ENCODE results near the gene MTG2.

DNA sequence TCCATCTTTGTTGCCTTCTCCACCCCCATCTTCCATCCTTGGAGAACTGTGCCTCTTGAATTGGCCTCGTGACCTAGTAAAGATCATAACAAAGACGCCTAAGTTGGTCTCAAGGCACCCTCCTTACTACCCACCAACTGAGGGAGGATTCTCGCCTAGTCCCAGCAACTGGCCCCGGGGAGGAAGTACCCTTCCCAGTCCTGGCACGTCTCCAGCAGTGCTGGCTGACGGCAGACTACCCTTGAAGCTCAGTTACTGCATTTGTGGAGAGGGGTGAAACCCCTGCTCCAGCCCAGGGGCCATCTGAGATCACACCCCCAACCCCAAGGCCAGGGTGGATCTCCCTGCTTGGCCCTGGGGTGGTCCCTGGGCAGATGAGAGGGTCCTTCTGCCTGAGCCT, 53.4 kb downstream of the MTG2 start:
- no peak for TF ChIP-seq POLR2A (IDR thresholded peaks at IDR 0.05; ENCODE audit: low read depth, low read length)
- TF ChIP-seq, protein P1, sequence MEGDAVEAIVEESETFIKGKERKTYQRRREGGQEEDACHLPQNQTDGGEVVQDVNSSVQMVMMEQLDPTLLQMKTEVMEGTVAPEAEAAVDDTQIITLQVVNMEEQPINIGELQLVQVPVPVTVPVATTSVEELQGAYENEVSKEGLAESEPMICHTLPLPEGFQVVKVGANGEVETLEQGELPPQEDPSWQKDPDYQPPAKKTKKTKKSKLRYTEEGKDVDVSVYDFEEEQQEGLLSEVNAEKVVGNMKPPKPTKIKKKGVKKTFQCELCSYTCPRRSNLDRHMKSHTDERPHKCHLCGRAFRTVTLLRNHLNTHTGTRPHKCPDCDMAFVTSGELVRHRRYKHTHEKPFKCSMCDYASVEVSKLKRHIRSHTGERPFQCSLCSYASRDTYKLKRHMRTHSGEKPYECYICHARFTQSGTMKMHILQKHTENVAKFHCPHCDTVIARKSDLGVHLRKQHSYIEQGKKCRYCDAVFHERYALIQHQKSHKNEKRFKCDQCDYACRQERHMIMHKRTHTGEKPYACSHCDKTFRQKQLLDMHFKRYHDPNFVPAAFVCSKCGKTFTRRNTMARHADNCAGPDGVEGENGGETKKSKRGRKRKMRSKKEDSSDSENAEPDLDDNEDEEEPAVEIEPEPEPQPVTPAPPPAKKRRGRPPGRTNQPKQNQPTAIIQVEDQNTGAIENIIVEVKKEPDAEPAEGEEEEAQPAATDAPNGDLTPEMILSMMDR (conservative IDR thresholded peaks at IDR 0.05; ENCODE audit: low read depth, low read length) = no peak
- TF ChIP-seq CEBPB (IDR thresholded peaks at IDR 0.05; ENCODE audit: low read depth, low read length) = no peak
- TF ChIP-seq MXI1 (IDR thresholded peaks at IDR 0.05; ENCODE audit: borderline replicate concordance, low read depth, low read length) = no peak
- TF ChIP-seq, protein P2, sequence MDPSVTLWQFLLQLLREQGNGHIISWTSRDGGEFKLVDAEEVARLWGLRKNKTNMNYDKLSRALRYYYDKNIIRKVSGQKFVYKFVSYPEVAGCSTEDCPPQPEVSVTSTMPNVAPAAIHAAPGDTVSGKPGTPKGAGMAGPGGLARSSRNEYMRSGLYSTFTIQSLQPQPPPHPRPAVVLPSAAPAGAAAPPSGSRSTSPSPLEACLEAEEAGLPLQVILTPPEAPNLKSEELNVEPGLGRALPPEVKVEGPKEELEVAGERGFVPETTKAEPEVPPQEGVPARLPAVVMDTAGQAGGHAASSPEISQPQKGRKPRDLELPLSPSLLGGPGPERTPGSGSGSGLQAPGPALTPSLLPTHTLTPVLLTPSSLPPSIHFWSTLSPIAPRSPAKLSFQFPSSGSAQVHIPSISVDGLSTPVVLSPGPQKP (IDR thresholded peaks at IDR 0.05; ENCODE audit: borderline replicate concordance, low read depth, low read length) = no peak
- TF ChIP-seq SMC3 (IDR thresholded peaks at IDR 0.05; ENCODE audit: low read depth, low read length) = no peak
- TF ChIP-seq, protein P3, sequence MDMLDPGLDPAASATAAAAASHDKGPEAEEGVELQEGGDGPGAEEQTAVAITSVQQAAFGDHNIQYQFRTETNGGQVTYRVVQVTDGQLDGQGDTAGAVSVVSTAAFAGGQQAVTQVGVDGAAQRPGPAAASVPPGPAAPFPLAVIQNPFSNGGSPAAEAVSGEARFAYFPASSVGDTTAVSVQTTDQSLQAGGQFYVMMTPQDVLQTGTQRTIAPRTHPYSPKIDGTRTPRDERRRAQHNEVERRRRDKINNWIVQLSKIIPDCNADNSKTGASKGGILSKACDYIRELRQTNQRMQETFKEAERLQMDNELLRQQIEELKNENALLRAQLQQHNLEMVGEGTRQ (IDR thresholded peaks at IDR 0.05; ENCODE audit: low read depth, low read length) = no peak
- no peak for TF ChIP-seq MAFK (IDR thresholded peaks at IDR 0.05; ENCODE audit: low read depth, low read length)
- TF ChIP-seq MAZ (IDR thresholded peaks at IDR 0.05; ENCODE audit: borderline replicate concordance, low read depth, low read length) = no peak
- TF ChIP-seq RCOR1 (IDR thresholded peaks at IDR 0.05; ENCODE audit: insufficient replicate concordance, low read length) = no peak
- no peak for TF ChIP-seq BHLHE40 (IDR thresholded peaks at IDR 0.05; ENCODE audit: low read depth, low read length)
- no peak for TF ChIP-seq RAD21 (IDR thresholded peaks at IDR 0.05; ENCODE audit: low read length)
- TF ChIP-seq RFX5 (IDR thresholded peaks at IDR 0.05; ENCODE audit: low read depth, low read length) = no peak
- TF ChIP-seq CHD1 (IDR thresholded peaks at IDR 0.05; ENCODE audit: low read depth, low read length) = no peak

Measured in IMR-90 (cell line).